HG02610 (cell line): ENCODE data around the gene RPL41.
"Not testable (repeated sequence)": the region's sequence is repeated elsewhere in the genome, so short reads cannot be mapped to it uniquely, and the experiment has no call there.

Experiments
- ATAC-seq: cut with Tn5 transposase; IDR thresholded peaks from one replicate; pipeline ENCODE4 v1.9.1; 2021; ENCODE audit warnings: mild to moderate bottlenecking, moderate library complexity; ENCODE audit not compliant: unreplicated experiment

Gene RPL41

DNA sequence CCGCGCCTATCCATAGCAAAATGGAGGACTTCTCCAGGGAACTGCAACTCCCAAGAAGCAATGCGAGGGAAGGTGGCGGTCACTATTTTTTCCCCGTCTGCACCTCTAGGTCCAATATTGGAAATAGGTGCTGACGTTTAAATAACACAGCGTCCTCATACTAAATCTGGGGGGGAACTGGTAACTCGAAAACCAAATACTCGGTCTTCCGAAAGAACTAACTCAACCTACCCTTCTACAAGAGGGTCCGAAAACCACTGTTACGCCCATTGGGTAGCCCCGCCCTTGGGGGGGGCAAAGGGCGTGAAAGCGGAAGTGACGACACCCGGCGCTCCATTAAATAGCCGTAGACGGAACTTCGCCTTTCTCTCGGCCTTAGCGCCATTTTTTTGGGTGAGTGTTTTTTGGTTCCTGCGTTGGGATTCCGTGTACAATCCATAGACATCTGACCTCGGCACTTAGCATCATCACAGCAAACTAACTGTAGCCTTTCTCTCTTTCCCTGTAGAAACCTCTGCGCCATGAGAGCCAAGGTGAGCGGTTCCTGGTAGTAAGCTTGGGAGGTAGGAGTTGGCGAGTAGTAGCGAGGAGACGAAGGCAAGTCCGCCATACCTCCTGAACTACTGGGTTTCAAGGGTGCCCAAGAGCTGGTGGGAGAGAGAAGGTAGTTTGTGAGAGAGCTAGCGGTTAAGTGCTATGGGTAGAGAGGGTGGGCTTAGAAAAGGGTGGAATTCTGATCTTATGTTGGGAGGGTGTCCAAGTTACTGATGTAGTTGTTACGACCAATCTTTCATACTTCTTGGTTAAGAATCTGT, at the start of gene RPL41:
TSS of gene RPL41 (plus strand) at position 367 of the 815 bp plus-strand sequence.
- peak; percentile 43 for ATAC-seq

DNA sequence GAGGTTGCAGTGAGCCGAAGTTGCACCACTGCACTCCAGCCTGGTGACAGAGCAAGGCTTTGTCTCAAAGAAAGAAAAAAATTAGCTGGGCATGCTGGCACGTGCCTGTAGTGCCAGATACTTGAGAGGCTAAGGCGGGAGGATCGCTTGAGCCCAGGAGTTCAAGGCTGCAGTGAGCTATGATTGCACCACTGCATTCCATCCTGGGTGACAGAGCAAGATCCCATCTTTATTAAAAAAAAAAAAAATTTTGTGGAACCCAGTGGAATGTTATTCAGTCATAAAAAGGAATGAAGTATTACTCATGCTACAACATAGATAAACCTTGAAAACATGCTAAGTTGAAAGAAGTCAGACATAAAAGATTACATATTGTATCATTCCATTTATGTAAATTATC, 44.8 kb upstream of the RPL41 start:
- ATAC-seq: no peak

DNA sequence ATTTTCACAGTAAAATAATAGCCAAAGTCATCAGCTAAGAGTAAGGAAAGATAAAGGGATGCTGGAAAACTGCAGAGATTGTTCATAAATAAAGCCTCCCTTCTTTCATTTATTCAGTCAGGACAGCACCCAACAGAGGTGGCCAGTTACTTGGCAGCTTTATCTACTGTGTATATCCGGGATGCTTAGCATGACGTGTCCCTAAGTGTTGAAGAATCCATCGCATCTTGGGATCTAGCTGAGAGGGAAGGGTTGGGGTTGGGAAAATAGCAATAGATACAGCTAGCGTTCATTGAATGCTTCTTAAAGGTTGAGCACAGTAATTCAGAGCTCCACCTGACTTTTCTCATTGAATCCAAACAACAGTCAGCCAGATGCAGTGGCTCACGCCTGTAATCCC, 42.0 kb upstream of the RPL41 start:
- ATAC-seq: no peak

DNA sequence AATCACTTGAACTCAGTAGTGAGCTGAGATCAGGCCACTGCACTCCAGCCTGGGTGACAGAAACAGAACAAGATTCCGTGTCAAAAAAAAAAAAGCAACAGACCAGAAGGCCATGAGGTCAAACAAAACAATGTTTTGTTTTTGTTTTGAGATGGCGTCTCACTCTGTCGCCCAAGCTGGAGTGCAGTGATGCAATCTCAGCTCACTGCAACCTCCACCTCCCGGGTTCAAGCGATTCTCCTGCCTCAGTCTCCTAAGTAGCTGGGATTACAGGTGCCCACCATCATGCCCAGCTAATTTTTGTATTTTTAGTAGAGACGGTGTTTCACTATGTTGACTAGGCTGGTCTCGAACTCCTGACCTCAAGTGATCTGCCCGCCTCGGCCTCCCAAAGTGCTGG, 38.5 kb upstream of the RPL41 start:
- ATAC-seq: not testable (repeated sequence)

DNA sequence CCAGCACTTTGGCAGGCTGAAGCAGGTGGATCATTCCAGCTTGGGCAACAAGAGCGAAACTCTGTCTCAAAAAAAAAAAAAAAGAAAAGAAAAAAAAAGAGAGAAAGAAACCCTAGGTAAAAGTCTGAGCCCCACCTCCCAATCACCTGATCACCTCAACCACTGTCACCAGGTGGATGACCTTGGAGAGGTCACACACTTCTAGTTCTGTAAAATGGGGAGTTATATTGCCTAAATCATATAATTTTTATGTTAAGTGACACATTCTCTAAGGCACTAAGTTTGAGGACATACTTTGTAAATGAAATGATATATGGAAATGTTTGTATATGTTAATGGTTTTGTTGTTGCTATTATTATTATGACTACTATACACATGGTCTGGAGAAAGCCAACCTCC, 38.0 kb upstream of the RPL41 start:
- no peak for ATAC-seq

DNA sequence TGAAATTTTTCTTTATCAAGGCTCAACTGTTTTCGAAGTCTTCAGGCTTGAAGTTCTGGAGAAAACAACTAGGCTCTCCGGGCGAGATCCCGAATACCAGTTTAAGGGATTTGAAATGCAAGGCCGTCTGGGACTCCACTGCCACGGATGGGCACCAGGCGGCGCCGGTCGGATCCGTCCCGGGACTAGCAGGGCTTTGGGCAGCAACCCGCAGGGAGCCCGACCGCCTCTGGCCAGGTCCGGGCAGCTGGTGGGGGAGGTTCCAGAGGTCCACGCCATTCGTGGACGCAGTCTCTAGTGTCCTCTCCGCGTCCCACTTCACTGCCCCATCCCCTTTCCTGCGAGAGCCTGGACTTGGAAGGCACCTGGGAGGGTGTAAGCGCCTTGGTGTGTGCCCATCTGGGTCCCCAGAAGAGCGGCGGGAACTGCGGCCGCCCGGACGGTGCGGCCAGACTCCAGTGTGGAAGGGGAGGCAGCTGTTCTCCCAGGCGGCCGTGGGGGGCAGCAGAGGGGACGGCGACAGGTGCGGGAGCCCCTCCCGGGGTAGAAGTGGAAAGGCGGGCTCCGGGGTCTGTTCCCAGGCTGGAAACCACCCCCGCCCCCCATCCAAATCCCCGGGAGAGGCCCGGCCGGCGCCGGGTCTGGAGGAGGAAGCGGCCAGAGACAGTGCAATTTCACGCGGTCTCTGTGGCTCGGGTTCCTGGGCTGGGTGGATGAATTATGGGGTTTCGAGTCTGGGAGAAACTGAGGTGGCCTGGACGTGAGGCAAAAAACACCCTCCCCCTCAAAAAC, 37.3 kb upstream of the RPL41 start:
- ATAC-seq: peak; percentile 45

DNA sequence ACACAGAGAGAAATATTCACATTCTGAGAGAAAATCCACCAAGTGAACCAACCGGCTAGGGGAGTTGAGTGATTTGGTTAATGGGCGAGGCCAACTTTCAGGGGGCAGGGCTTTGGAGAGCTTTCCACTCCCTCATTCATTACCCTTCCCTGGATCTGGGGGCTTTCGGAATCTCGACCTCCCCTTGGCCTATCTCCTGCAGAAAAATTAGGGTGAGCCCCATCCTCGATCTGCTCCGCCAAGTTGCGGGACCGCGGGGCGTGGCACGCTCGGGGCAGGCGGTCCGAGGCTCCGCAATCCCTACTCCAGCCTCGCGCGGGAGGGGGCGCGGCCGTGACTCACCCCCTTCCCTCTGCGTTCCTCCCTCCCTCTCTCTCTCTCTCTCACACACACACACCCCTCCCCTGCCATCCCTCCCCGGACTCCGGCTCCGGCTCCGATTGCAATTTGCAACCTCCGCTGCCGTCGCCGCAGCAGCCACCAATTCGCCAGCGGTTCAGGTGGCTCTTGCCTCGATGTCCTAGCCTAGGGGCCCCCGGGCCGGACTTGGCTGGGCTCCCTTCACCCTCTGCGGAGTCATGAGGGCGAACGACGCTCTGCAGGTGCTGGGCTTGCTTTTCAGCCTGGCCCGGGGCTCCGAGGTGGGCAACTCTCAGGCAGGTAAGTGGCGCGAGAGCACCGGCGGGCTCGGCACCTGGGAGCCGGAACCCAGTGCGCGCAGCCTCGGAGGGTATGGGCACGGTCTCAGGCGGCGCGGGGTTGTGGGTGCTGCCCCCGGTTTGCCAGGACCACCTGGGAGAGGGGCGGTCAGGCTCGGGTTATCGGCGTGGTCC, 36.5 kb upstream of the RPL41 start, which contains the start of gene ERBB3:
TSS of gene ERBB3 (plus strand) at position 443 of the 833 bp plus-strand sequence. CDS start at position 579, 136 bp downstream.
- peak; percentile 31 for ATAC-seq

DNA sequence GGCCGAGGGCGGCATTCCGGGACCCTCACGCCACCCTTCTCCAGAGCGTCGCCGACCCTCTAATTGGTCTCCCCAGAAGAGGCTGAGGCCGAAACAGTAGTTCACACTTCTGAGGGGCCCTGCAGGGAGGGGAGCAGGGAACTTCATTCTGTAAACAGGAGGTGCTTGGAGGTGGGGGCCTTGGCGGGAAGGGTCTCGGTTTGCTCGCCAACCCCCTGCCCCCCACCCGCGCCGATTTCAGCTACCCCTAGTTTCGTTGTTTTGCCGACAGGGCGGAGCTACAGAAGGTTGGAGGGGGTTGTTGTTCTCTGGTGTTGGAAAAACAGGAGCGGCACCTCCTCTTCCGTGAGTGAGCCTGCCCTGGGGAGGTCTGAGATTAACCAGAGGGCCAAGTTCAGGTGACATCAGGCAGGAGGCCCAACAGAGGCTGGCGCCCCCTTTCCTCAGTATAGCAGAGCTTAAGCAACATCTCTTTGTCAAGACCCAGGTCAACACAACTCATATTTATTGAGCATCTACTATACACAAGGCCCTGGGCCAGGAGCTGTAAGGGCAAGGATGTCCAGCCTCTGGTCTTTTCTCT, 35.8 kb upstream of the RPL41 start:
- ATAC-seq: no peak

DNA sequence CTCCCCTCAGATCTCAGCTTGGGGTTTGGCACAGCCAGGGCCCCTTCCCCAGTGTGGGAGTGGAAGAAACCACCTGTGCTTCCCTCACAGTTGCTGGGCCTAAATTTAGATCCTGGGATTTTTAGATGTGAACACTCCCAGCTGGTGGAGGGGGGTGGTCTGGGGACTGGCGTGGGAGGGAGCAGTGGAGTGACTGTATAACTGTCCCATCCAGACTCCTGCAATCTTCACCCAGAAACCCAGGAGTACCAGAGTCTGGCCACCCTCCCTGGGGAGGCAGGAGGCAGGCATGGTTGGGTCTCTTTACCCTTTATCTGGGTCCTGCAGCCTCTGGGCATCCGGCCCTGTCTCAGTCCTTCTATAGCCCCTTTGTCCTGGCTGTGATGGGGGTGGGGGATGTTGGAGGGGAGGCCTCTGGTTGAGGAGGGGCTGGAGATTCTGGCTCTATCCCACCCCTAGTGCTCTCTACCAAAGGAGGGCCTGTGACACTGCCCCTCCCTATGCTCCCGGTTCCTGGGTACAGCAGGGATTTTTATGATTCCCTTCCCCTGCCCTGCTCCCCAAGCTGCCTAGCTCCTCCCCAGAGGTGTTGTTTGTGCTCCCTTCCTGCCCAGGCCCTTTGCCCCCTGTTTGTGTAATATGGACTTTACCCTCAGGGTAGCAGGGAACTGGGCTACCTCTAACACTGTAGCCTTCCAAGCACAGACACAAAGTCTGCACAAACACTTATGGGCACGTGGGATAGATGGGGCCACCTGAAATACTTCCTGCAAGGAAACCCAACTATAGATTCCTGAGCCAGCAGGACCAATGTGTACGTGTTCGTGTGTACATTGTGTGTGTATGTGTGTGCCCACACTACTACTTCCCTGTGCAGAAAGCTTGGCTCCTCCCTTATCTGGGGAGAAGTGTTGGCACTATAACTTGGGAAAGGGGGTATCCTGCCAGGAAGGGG, 34.8 kb upstream of the RPL41 start:
- ATAC-seq: no peak

DNA sequence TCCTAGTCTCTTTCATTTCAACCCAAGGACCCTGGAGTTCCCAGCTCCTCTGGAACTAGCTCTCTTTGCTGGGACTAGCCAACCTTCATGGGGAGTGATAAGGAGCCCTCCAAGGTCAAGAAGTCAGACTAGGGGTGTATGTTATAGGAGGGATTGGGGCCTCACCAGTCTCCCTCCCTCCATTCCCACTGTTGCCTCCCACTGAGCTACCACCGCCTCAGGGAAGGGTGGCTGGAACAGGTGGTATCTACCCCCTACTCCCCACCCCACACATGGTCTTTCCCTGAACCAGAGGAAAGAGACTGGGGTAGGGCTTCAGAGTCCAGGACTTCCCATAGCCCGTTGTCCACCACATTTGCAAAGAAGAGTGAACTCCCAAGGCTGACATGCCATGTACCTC, 34.1 kb upstream of the RPL41 start:
- ATAC-seq: no peak

DNA sequence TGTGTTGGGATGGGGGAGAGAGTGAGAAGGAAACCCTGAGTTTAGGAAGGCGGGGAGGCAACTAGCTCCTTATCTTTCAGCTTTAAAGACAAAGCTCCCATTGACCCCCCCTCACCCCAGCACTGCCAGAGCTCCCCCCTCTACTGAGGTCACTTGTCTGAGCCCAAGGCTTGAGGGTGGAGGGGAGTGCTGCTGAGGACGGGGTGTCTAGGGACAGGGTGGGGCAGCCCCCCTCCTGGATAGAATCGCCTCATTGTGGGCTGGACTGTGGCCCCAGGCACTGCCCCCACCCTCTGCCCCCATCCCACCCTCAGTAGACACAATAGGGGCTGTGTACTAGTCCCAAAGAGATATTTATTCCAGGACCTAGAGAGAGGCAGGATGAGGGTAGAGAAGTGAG, 33.5 kb upstream of the RPL41 start:
- ATAC-seq: no peak

DNA sequence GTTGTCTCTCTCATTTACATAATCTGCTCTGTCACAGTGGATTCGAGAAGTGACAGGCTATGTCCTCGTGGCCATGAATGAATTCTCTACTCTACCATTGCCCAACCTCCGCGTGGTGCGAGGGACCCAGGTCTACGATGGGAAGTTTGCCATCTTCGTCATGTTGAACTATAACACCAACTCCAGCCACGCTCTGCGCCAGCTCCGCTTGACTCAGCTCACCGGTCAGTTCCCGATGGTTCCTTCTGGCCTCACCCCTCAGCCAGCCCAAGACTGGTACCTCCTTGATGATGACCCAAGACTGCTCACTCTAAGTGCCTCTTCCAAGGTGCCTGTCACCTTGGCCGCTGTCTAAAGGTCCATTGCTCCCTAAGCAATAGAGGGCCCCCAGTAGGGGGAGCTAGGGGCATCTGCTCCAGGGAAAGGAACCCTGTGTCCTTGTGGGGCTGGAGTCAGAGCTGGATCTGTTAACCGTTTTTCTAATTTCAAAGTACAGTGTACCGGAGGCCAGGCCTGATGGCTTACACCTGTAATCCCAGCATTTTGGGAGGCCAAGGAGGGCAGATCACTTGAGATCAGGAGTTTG, 31.4 kb upstream of the RPL41 start:
- ATAC-seq: no peak

DNA sequence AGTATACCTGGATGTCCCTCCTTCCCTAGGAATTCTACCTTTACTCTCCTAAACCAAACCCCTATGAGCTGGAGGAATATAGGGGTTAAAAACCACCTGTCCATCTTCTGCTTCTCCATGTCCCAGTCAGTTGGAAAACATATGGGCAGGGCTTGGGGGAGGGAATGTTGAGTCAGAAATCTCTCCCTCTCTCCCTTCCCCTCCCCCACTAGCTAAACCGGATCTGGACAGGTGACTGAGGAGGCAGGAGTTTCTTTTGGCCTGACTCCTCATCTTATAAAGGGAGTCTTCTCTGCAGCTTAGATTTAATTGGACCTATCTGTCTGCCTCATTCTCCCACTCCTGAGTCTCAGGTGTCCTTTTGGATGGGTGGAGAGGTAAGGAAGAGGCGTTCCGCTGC, 30.3 kb upstream of the RPL41 start:
- no peak for ATAC-seq

DNA sequence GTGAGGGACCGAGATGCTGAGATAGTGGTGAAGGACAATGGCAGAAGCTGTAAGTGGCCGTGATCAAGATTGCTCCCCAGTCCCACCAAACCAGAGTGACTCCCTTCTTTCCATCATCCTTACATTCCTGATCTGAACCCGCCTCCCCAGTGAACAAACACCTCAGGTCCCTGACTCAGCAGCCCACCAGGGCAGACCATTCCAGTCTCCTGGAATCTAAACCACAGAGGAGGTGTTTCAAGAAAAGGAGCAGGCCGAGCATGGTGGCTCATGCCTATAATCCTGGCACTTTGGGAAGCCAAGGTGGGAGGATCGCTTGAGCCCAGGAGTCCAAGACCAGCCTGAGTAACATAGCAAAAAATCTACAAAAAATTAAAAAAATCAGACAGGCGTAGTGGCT, 29.8 kb upstream of the RPL41 start:
- ATAC-seq: no peak

DNA sequence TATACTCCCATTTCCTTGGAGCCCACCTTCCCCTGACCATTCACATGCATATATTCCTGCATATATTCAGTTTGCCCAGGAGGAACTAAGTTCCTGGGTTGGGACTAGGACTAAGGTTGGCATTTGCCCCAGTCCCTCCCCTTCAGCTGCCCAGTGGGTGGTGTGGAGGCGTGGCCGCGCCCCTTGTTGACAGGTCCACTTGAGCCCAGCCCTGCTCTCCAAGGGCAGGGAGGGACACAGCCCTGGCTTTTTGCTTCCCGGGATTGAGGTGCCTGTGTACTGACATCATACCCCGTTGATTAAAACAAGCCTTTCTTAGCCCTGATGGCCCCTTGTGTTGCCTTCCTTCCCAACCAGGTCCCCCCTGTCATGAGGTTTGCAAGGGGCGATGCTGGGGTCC, 29.2 kb upstream of the RPL41 start:
- ATAC-seq: no peak

DNA sequence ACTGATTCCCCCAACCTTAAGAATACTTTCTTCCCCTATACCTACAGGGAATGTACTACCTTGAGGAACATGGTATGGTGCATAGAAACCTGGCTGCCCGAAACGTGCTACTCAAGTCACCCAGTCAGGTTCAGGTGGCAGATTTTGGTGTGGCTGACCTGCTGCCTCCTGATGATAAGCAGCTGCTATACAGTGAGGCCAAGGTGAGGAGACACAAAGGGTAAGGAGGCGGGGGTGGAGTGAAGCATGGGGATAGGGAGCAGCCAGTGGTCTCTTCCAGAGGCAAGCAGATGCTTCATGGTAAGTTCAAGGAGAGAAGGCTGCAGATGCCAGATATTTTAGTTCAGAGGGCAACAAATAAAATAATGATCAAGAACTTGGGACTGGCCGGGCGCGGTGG, 18.7 kb upstream of the RPL41 start:
- no peak for ATAC-seq

DNA sequence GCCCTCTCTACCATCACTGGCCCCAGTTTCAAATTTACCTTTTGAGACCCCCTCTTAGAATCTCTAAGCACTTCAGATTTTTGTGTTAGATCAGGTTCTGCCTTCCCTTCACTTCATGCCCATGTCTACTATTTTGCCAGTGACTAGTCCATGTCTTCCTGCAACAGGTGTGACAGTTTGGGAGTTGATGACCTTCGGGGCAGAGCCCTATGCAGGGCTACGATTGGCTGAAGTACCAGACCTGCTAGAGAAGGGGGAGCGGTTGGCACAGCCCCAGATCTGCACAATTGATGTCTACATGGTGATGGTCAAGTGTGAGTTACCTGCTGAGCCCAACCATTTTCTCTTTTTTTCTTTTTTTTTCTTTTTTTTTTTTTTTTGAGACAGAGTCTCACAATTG, 17.8 kb upstream of the RPL41 start:
- no peak for ATAC-seq

DNA sequence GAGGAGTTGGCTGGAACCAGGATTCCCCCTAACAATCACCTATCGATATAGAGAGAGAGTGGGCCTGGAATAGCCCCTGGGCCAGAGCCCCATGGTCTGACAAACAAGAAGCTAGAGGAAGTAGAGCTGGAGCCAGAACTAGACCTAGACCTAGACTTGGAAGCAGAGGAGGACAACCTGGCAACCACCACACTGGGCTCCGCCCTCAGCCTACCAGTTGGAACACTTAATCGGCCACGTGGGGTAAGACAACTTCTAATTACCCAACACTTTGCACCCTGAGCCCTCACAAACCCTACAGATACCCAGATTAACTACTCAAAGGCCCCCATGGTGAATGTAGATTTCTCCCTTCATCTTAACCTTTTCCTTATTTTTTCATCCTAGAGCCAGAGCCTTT, 16.6 kb upstream of the RPL41 start:
- ATAC-seq: no peak

DNA sequence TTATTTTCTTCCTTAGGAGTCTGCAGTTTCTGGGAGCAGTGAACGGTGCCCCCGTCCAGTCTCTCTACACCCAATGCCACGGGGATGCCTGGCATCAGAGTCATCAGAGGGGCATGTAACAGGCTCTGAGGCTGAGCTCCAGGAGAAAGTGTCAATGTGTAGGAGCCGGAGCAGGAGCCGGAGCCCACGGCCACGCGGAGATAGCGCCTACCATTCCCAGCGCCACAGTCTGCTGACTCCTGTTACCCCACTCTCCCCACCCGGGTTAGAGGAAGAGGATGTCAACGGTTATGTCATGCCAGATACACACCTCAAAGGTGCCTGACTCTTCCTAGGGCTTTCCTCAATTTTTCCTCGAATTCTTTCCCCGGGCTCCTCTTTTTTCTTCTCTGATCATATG, 15.4 kb upstream of the RPL41 start:
- ATAC-seq: no peak
